GM18519 (cell line): ENCODE data around the gene TMEM74B.
"Not testable (repeated sequence)": the region's sequence is repeated elsewhere in the genome, so short reads cannot be mapped to it uniquely, and the experiment has no call there.

Experiments used
- ATAC-seq: cut with Tn5 transposase; IDR thresholded peaks from one replicate; pipeline ENCODE4 v1.9.1; 2021; ENCODE audit warnings: mild to moderate bottlenecking, moderate library complexity; ENCODE audit not compliant: unreplicated experiment, low FRiP score

The TMEM74B gene

GRCh38 chr20:1150968-1151367 lies 33.8 kb downstream of the TMEM74B start:
- no peak for ATAC-seq

- ATAC-seq, result no peak
Measured at GRCh38 chr20:1150218-1150617, 34.6 kb downstream of the TMEM74B start.

GRCh38 chr20:1149812-1150211 lies 35.0 kb downstream of the TMEM74B start:
- ATAC-seq, result not testable (repeated sequence)

- no peak for ATAC-seq
Measured at GRCh38 chr20:1146957-1147356, 37.8 kb downstream of the TMEM74B start.

- ATAC-seq, result no peak
Measured at GRCh38 chr20:1144401-1145172, 40.2 kb downstream of the TMEM74B start.

- ATAC-seq, result no peak
Measured at GRCh38 chr20:1137236-1137635, 47.5 kb downstream of the TMEM74B start.

- no peak for ATAC-seq
Measured at GRCh38 chr20:1134836-1135235, 49.9 kb downstream of the TMEM74B start.

GRCh38 chr20:1134355-1134754 lies 50.4 kb downstream of the TMEM74B start:
- ATAC-seq, result no peak

GRCh38 chr20:1131354-1131753 lies 53.4 kb downstream of the TMEM74B start:
- no peak for ATAC-seq

- no peak for ATAC-seq
Measured at GRCh38 chr20:1130847-1131246, 53.9 kb downstream of the TMEM74B start.
